Right atrium auricular region (tissue), 2 donors: ENCODE measurements around the gene FLRT2. TPM values are rescaled to one million over a fixed set of nuclear protein-coding genes. Genes with fewer than 3 reads are reported as not detected.
A peak's percentile ranks its signal among the peaks of the same experiment; 100 is the strongest.

Experiments used
- DNase-seq: peaks from one replicate; pipeline ENCODE4 v3.0.0-alpha.2; 2019; ENCODE audit warnings: low spot score
- H3K27ac ChIP-seq, 2 donors: fragments of 200-600 bp; sonication (generic); 1 replicate in 1 of 2; 2 replicates in 1 of 2; pipeline ENCODE4 v1.5.1; 2016 to 2019
- H3K27me3 ChIP-seq, 2 donors: fragments of 200-600 bp; sonication (generic); one replicate each; pipeline versions ENCODE4 v1.5.1 to v1.6.0; 2017 to 2019
- H3K36me3 ChIP-seq: fragments of 200-600 bp; sonication (generic); one replicate; pipeline ENCODE4 v1.5.1; 2016
- H3K4me1 ChIP-seq, 2 donors: fragments of 200-600 bp; sonication (generic); one replicate each; pipeline versions ENCODE4 v1.5.1 to v1.6.0; 2017 to 2019
- H3K4me3 ChIP-seq, 2 donors: fragments of 200-600 bp; sonication (generic); 1 replicate in 1 of 2; 2 replicates in 1 of 2; pipeline ENCODE4 v1.5.1; 2017 to 2019; ENCODE audit warnings: mild to moderate bottlenecking in 1 of 2, moderate library complexity in 1 of 2
- H3K9me3 ChIP-seq, 2 donors: fragments of 200-600 bp; sonication (generic); one replicate each; pipeline ENCODE4 v1.5.1; 2019
- CTCF ChIP-seq, 2 donors: fragments of 200-600 bp; sonication (generic); IDR thresholded peaks; one replicate each; pipeline ENCODE4 v1.5.1; 2019; ENCODE audit warnings: antibody characterized with exemption in 2 of 2
- total RNA-seq, 2 donors: library from RNA; depleted of rRNA; stranded (reverse); fragments of >200 nt; gene quantifications; one replicate each; pipeline ENCODE4 v1.1.0, GENCODE V29; 2016

FLRT2 gene, protein sequence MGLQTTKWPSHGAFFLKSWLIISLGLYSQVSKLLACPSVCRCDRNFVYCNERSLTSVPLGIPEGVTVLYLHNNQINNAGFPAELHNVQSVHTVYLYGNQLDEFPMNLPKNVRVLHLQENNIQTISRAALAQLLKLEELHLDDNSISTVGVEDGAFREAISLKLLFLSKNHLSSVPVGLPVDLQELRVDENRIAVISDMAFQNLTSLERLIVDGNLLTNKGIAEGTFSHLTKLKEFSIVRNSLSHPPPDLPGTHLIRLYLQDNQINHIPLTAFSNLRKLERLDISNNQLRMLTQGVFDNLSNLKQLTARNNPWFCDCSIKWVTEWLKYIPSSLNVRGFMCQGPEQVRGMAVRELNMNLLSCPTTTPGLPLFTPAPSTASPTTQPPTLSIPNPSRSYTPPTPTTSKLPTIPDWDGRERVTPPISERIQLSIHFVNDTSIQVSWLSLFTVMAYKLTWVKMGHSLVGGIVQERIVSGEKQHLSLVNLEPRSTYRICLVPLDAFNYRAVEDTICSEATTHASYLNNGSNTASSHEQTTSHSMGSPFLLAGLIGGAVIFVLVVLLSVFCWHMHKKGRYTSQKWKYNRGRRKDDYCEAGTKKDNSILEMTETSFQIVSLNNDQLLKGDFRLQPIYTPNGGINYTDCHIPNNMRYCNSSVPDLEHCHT
- total RNA-seq: 10 to 100 TPM; 10.3 to 11.9 TPM

GRCh38 chr14:85529803-85530574 is at the start of gene FLRT2:
TSS of gene FLRT2 (plus strand) at chr14:85530144. CDS start at chr14:85621515, 91,371 bp downstream.
- no peaks in the 10 kb centered on the region for H3K36me3 ChIP-seq
- no peaks in the 10 kb centered on the region for H3K27me3 ChIP-seq
- DNase-seq: peak; percentile 79
- H3K27ac ChIP-seq: peak within 1 kb of the TSS; percentile 77
- H3K9me3 ChIP-seq: no peaks in the 10 kb centered on the region
- no peak for TF ChIP-seq CTCF (IDR thresholded peaks at IDR 0.05)
- H3K4me1 ChIP-seq: peaks cover 0 to 42% of the 10 kb centered on the region in 2 donors
- H3K4me3 ChIP-seq: peak within 1 kb of the TSS; percentile 44 to 63

DNA sequence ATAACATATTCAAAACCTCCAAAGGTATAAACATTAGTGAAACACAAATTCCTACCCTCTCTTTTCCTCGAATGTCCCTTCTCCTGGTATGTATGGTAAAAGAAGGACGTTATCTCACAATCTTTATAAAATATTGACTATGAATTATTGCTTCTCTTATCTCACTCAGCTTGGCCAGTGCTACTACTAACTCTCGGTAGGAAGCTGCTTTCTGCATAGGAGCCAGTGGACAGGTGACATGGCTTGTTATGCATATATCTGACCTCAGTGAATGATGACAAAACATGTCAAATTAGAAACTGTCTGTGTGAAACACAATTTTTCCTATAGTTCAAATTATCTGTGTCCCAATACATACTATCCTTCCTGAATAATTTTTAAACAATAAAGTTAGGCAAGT is 48.5 kb upstream of the FLRT2 start:
- TF ChIP-seq CTCF (IDR thresholded peaks at IDR 0.05): no peak
- no peak overlapping the region for H3K27ac ChIP-seq
- H3K9me3 ChIP-seq: no peaks in the 10 kb centered on the region
- H3K4me1 ChIP-seq: no peaks in the 10 kb centered on the region
- H3K36me3 ChIP-seq: no peaks in the 10 kb centered on the region
- no peaks in the 10 kb centered on the region for H3K27me3 ChIP-seq
- no peak for DNase-seq
- no peak overlapping the region for H3K4me3 ChIP-seq

- Histone ChIP-seq H3K36me3 (no peaks in the 10 kb centered on the region), H3K9me3 (no peaks in the 10 kb centered on the region), H3K4me3 (no peak overlapping the region), H3K27ac (no peak overlapping the region), H3K27me3 (no peaks in the 10 kb centered on the region), H3K4me1 (no peaks in the 10 kb centered on the region)
- TF ChIP-seq CTCF (IDR thresholded peaks at IDR 0.05): no peak
- DNase-seq: no peak
Measured at GRCh38 chr14:85482552-85482951, 47.4 kb upstream of the FLRT2 start.

GRCh38 chr14:85483037-85483436 is 46.9 kb upstream of the FLRT2 start:
- Histone ChIP-seq H3K4me1 (no peaks in the 10 kb centered on the region), H3K27me3 (no peaks in the 10 kb centered on the region), H3K4me3 (no peak overlapping the region), H3K27ac (peak overlapping the region in 1 of 2 donors; percentile 29), H3K36me3 (no peaks in the 10 kb centered on the region), H3K9me3 (no peaks in the 10 kb centered on the region)
- TF ChIP-seq CTCF (IDR thresholded peaks at IDR 0.05): no peak
- DNase-seq: no peak

- H3K27me3 ChIP-seq: no peaks in the 10 kb centered on the region
- H3K4me3 ChIP-seq: no peak overlapping the region
- no peaks in the 10 kb centered on the region for H3K9me3 ChIP-seq
- DNase-seq: no peak
- TF ChIP-seq CTCF (IDR thresholded peaks at IDR 0.05): no peak
- no peaks in the 10 kb centered on the region for H3K36me3 ChIP-seq
- H3K27ac ChIP-seq: no peak overlapping the region
- no peaks in the 10 kb centered on the region for H3K4me1 ChIP-seq
Measured at GRCh38 chr14:85483652-85484051, 46.3 kb upstream of the FLRT2 start.
